ENCODE data around the gene ADGRB2.

ADGRB2 gene

DNA sequence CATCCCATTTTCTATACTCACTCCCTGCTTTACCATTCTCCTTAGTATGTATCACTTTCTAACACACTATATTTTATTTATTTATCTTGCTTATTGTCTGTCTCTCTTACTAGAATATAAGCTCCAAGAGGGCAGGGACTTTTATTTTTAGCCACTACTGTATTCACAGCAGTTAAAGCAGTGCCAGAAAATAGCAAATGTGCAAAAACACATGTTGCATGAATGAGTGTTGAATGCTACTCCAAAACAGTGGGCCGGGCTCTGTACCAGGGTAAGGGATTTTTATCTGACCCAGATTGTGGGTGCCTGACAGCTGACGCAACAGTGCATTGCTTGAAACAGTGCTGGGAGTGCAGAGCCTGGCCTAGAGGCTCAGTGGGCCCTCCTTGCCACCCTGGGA lies 85.0 kb downstream of the ADGRB2 start:
- ATAC-seq (no peak), DNase-seq (no peak)

DNA sequence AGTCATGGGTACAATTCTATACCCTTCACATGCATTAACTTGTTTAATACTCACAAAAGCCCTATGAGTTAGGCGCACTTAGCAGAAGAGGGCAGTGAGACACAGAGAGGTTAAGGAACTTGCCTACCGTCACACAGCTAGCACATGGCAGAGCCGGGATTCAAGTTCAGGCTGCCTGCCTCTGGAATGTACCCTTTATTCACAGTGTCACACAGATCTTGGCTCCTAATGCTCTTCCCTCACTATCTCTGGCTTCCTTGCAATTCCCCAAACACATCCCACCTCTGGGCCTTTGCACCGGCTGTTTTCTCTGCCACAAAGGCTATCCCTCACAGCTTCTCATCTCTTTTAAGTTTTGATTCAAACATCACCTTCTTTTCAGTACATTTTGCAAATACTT lies 85.5 kb downstream of the ADGRB2 start:
- DNase-seq, result no peak

DNA sequence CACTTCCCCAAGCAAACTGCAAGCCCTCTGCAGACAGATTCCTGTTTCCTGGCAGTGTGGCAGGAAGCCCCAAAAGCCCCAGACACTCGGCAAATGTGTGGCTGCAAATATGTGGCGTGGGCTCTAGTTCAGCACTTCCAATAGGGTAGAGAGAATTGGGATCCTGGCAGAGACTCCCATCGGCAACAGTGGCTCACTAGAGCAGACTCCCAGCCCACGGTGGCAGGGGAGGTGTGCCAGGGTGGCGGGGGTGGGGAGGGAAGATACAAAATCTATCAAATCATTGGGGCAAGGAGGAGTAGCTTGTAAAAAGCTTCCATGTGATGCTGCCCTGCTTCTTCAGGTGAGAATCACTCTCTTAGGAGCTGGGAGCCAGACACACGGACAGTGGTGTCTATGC lies 86.2 kb downstream of the ADGRB2 start:
- no peak for ATAC-seq
- no peak for DNase-seq

More for the DNA sequence above, 85.5 kb downstream of the ADGRB2 start:
- ATAC-seq, result no peak

DNA sequence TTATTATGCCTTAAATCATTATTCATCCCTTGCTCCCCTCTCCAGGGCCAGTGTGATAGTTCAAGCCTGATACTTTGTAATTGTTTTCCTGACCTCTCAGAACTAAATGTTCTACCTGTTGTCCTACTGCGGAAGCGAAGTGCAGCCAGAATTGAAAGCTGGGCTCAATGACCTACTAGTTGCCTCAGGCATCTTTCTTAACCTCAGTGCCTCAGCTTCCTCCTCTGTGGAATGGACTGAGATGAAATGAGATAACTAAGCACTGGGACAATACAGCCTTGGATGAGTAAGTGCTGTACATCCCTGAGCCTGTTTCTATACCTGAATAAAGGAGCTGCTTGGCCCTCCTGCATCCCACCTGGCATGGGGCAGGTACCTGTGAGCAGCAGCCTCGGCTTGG lies 86.7 kb downstream of the ADGRB2 start:
- ATAC-seq, result no peak
- DNase-seq, result no peak

Data from stimulated activated naive CD8-positive, alpha-beta T cell treated with anti-CD3 and anti-CD28 coated beads, Interleukin-15, Interleukin-2, amounts not matched to agents 100 U/mL and 50 U/mL, for 24 hours (primary cell).